Liver (tissue), 3 donors: ENCODE data around the gene MYO5A.

ENCODE experiments used
- EGR1 ChIP-seq, 2 donors: IDR thresholded peaks; 2 replicates each; pipeline ENCODE4 v1.6.1; 2016 to 2018; ENCODE audit warnings: antibody characterized with exemption in 2 of 2, low read depth in 2 of 2
- GABPA ChIP-seq, 2 donors: IDR thresholded peaks in 1 of 2; conservative IDR thresholded peaks in 1 of 2; 2 replicates each; pipeline ENCODE4 v1.6.1; 2016; ENCODE audit warnings: antibody characterized with exemption in 2 of 2, mild to moderate bottlenecking in 1 of 2, moderate library complexity in 1 of 2
- RAD21 ChIP-seq, 2 donors: IDR thresholded peaks; 2 replicates each; pipeline ENCODE4 v1.6.1; 2016; ENCODE audit warnings: antibody characterized with exemption in 2 of 2, mild to moderate bottlenecking in 2 of 2
- SP1 ChIP-seq: IDR thresholded peaks from 2 replicates; pipeline ENCODE4 v1.6.1; 2018; ENCODE audit warnings: antibody characterized with exemption, mild to moderate bottlenecking
- TAF1 ChIP-seq: conservative IDR thresholded peaks from 2 replicates; pipeline ENCODE4 v1.6.1; 2016; ENCODE audit warnings: antibody characterized with exemption, mild to moderate bottlenecking
- YY1 ChIP-seq: IDR thresholded peaks from 2 replicates; pipeline ENCODE4 v1.6.1; 2016; ENCODE audit warnings: antibody characterized with exemption, mild to moderate bottlenecking
- TF ChIP-seq, protein P1 (sequence below): IDR thresholded peaks from 2 replicates; pipeline ENCODE4 v1.6.1; 2016; ENCODE audit warnings: antibody characterized with exemption
- TF ChIP-seq, protein P2 (sequence below): fragments of 150-350 bp; IDR thresholded peaks from 2 replicates; pipeline ENCODE4 v1.5.1; 2017; ENCODE audit warnings: improper control_type of control experiment, low read depth, low read length; ENCODE audit not compliant: missing input control
- TF ChIP-seq, protein P3 (sequence below): IDR thresholded peaks from 2 replicates; pipeline ENCODE4 v1.6.1; 2016; ENCODE audit warnings: antibody characterized with exemption
- TF ChIP-seq, protein P4 (sequence below): IDR thresholded peaks from 2 replicates; pipeline ENCODE4 v1.6.1; 2016; ENCODE audit warnings: antibody characterized with exemption, mild to moderate bottlenecking
- donor health status: healthy.
- donor health status: healthy.

DNA sequence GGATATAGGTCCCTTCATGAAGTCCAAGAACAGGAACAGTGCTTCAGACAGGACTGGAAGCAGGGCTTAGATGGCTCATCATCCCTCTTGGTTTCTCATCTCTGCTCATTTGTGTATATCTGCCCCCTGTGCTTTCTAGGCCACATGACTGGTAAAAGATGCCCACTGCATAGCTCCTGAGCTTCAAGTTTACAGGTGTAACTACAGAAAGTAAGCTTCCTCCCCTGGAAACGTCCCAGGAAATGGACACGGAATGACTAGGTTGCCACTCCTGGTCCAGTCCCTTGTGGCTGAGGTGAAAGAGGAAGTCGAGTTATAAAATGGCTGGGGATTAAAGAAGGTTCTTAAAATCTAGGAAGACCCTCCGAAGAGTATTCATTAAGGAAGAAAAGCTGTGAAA is 32.5 kb downstream of the MYO5A start:
- TF ChIP-seq, protein P1, sequence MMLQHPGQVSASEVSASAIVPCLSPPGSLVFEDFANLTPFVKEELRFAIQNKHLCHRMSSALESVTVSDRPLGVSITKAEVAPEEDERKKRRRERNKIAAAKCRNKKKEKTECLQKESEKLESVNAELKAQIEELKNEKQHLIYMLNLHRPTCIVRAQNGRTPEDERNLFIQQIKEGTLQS = no peak
- TF ChIP-seq, protein P2, sequence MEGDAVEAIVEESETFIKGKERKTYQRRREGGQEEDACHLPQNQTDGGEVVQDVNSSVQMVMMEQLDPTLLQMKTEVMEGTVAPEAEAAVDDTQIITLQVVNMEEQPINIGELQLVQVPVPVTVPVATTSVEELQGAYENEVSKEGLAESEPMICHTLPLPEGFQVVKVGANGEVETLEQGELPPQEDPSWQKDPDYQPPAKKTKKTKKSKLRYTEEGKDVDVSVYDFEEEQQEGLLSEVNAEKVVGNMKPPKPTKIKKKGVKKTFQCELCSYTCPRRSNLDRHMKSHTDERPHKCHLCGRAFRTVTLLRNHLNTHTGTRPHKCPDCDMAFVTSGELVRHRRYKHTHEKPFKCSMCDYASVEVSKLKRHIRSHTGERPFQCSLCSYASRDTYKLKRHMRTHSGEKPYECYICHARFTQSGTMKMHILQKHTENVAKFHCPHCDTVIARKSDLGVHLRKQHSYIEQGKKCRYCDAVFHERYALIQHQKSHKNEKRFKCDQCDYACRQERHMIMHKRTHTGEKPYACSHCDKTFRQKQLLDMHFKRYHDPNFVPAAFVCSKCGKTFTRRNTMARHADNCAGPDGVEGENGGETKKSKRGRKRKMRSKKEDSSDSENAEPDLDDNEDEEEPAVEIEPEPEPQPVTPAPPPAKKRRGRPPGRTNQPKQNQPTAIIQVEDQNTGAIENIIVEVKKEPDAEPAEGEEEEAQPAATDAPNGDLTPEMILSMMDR = no peak
- TF ChIP-seq, protein P3, sequence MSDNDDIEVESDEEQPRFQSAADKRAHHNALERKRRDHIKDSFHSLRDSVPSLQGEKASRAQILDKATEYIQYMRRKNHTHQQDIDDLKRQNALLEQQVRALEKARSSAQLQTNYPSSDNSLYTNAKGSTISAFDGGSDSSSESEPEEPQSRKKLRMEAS = no peak
- TF ChIP-seq YY1 (no peak), TAF1 (no peak), SP1 (no peak), GABPA (IDR thresholded peaks at IDR 0.05 in 1 of 2, conservative IDR thresholded peaks at IDR 0.05 in 1 of 2) (no peak), EGR1 (IDR thresholded peaks at IDR 0.05; ENCODE audit: low read depth in 2 of 2) (no peak), RAD21 (IDR thresholded peaks at IDR 0.05) (no peak)
- TF ChIP-seq, protein P4, sequence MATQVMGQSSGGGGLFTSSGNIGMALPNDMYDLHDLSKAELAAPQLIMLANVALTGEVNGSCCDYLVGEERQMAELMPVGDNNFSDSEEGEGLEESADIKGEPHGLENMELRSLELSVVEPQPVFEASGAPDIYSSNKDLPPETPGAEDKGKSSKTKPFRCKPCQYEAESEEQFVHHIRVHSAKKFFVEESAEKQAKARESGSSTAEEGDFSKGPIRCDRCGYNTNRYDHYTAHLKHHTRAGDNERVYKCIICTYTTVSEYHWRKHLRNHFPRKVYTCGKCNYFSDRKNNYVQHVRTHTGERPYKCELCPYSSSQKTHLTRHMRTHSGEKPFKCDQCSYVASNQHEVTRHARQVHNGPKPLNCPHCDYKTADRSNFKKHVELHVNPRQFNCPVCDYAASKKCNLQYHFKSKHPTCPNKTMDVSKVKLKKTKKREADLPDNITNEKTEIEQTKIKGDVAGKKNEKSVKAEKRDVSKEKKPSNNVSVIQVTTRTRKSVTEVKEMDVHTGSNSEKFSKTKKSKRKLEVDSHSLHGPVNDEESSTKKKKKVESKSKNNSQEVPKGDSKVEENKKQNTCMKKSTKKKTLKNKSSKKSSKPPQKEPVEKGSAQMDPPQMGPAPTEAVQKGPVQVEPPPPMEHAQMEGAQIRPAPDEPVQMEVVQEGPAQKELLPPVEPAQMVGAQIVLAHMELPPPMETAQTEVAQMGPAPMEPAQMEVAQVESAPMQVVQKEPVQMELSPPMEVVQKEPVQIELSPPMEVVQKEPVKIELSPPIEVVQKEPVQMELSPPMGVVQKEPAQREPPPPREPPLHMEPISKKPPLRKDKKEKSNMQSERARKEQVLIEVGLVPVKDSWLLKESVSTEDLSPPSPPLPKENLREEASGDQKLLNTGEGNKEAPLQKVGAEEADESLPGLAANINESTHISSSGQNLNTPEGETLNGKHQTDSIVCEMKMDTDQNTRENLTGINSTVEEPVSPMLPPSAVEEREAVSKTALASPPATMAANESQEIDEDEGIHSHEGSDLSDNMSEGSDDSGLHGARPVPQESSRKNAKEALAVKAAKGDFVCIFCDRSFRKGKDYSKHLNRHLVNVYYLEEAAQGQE = no peak
